Activated CD4-positive, alpha-beta T cell treated with anti-CD3 and anti-CD28 coated beads for 36 hours (primary cell): Measurements from ENCODE around the gene CAMK2D. TPM values are rescaled to one million over a fixed set of nuclear protein-coding genes. Genes with fewer than 3 reads are reported as not detected.

ENCODE experiments used
- total RNA-seq, 2 experiments: library from RNA; stranded (reverse); gene quantifications; one replicate each; pipeline ENCODE4 v1.2.3, GENCODE V29; 2021

The CAMK2D gene
- total RNA-seq, 2 experiments from 2014 or later, result 70.3 to 71.3 TPM

Other genes with a start within 250 kb of the CAMK2D start
- gene ARSJ, start 217.9 kb upstream of the CAMK2D start, total RNA-seq, result under 1 TPM in 1 of 2 experiments, not detected in 1; 0.05 TPM